Heart right ventricle (tissue), 16 donors: Measurements from ENCODE around the gene ADAMTS3. TPM values are rescaled to one million over a fixed set of nuclear protein-coding genes. Genes with fewer than 3 reads are reported as not detected.

ENCODE experiments used
- ATAC-seq, 8 donors: fragments of 200-7000 bp; cut with Tn5 transposase; one replicate each; pipeline ENCODE4 v1.9.1; 2020; ENCODE audit warnings: mild to moderate bottlenecking in 8 of 8, moderate library complexity in 8 of 8, moderate number of reproducible peaks in 1 of 8
- DNase-seq, 2 donors: peaks; one replicate each; pipeline ENCODE4 v3.0.0-alpha.2; 2020
- H3K27ac ChIP-seq, 10 donors: fragments of 200-600 bp; sonication (generic) in 2 of 10; one replicate each; pipeline versions ENCODE4 v1.5.0 to v1.8.0; 2020 to 2022; ENCODE audit warnings: mild to moderate bottlenecking in 3 of 10
- H3K27me3 ChIP-seq, 7 donors: fragments of 200-600 bp; one replicate each; pipeline ENCODE4 v1.8.0; 2021 to 2022; ENCODE audit warnings: mild to moderate bottlenecking in 2 of 7
- H3K36me3 ChIP-seq, 9 donors: fragments of 200-600 bp; sonication (generic) in 1 of 9; one replicate each; pipeline versions ENCODE4 v1.5.0 to v1.8.0; 2020 to 2022; ENCODE audit warnings: mild to moderate bottlenecking in 2 of 9
- H3K4me1 ChIP-seq, 9 donors: fragments of 200-600 bp; sonication (generic) in 1 of 9; one replicate each; pipeline versions ENCODE4 v1.5.0 to v1.8.0; 2020 to 2022; ENCODE audit warnings: mild to moderate bottlenecking in 4 of 9
- H3K4me3 ChIP-seq, 10 donors: fragments of 200-600 bp; sonication (generic) in 2 of 10; one replicate each; pipeline versions ENCODE4 v1.5.0 to v1.8.0; 2020 to 2022; ENCODE audit warnings: mild to moderate bottlenecking in 7 of 10, moderate library complexity in 2 of 10
- H3K9me3 ChIP-seq, 11 donors: fragments of 200-600 bp in 10 of 11; sonication (generic) in 2 of 11; one replicate each; pipeline versions ENCODE4 v1.5.0 to v1.8.0; 2013 to 2022; ENCODE audit warnings: mild to moderate bottlenecking in 2 of 11, control low read depth in 1 of 11, moderate library complexity in 1 of 11
- CTCF ChIP-seq, 9 donors: fragments of 200-600 bp; sonication (generic) in 2 of 9; IDR thresholded peaks; one replicate each; pipeline versions ENCODE4 v1.5.0 to v1.8.0; 2021 to 2022; ENCODE audit warnings: antibody characterized with exemption in 9 of 9, mild to moderate bottlenecking in 5 of 9, moderate library complexity in 1 of 9
- WGBS, 2 donors: extraction: QIAGEN DNeasy Blood & Tissue Kit; methylation state at CpG; one replicate each; pipeline ENCODE4 v1.1.7; 2013; ENCODE audit warnings: inconsistent platforms in 1 of 2; 5-methylcytosine and 5-hydroxymethylcytosine counted together
- intact Hi-C, 10 donors: fragments of 100-400 bp; cut with DNase I; formaldehyde crosslinking; loops; one replicate each; pipeline versions ENCODE4 v1.11.1 to v1.14.2; 2022
- polyA plus RNA-seq, 2 donors: library from polyadenylated mRNA; stranded (reverse); fragments of 200-250 nt; gene quantifications; one replicate each; pipeline ENCODE4 v1.2.3, GENCODE V29; 2013
- total RNA-seq, 10 donors: library from RNA; stranded (reverse); fragmentation: NEBNext Ultra II Directional in 3 of 10; extraction: Animal tissue kit (Norgen Biotek cat#: 25700) in 3 of 10; gene quantifications; one replicate each; pipeline versions ENCODE4 v1.2.1 to v1.2.4, GENCODE V29; 2021 to 2023
- donor health status: Arrhythmogenic right ventricular cardiomyopathy.
- donor health status: ischemic (EF 13 %, LVEDD 7.1; RV severe dilation, severe dysfunction).
- donor health status: healthy with polysubstance abuse.
- donor health status: DM: no; HTN: yes; CAD: no.
- donor health status: DM: no; HTN: no; CAD: no.
- donor health status: ischemic (EF 25% LVEDD 6.9; RV normal size, moderate dysfunction).
- donor health status: ischemic (EF 25% LVEDD 5.7; RV mildly dilated, moderate dysfunction).
- donor health status: healthy.
- donor health status: DM: yes; HTN: yes; CAD: no.
- donor health status: Ischemic cardiomyopathy.
- donor health status: ischemic (EF 35%, LVEDD 5.7; RV mildly dilated, moderate dysfunction).
- donor health status: nonischemic (EF 11% LVEDD 7.7; RV severe dilation, severe dysfunction).
- donor health status: DM: yes; HTN: yes; CAD: no.
- donor health status: PGD.
- donor health status: ischemic (EF 29% LVEDD 5.4; RV normal size, mild dysfunction).
- donor health status: nonischemic (EF 23%, LVEDD 6.1; RV moderate dilation, normal function).

The ADAMTS3 gene
- total and polyA plus RNA-seq, 12 donors, result 0.23 to 1.1 (median 0.54) TPM

GRCh38 chr4:72388521-72388920, 180.5 kb downstream of the ADAMTS3 start:
- ATAC-seq, result no peak
- 81 to 86% methylated on average over 1 of the region's 1 CpG for WGBS, 2 donors
- Histone ChIP-seq H3K27ac (no peak overlapping the region), H3K4me1 (peaks cover 0 to 29% (median 6%) of the 10 kb centered on the region in 9 donors), H3K4me3 (no peak overlapping the region), H3K36me3 (no peaks in the 10 kb centered on the region), H3K27me3 (no peaks in the 10 kb centered on the region), H3K9me3 (no peaks in the 10 kb centered on the region)
- no peak for DNase-seq
- intact Hi-C loops, result no loop called here
- no peak for TF ChIP-seq CTCF (IDR thresholded peaks at IDR 0.05)

- intact Hi-C loops, result no loop called here
- WGBS, 2 donors, result 38 to 55% methylated on average over 1 of the region's 1 CpG
- TF ChIP-seq CTCF (IDR thresholded peaks at IDR 0.05), result no peak
- Histone ChIP-seq H3K36me3 (no peaks in the 10 kb centered on the region), H3K9me3 (no peaks in the 10 kb centered on the region), H3K4me1 (peaks cover 0 to 29% (median 6%) of the 10 kb centered on the region in 9 donors), H3K27me3 (no peaks in the 10 kb centered on the region), H3K27ac (no peak overlapping the region), H3K4me3 (no peak overlapping the region)
- ATAC-seq (no peak), DNase-seq (no peak)
Measured at GRCh38 chr4:72387959-72388358, 181.1 kb downstream of the ADAMTS3 start.

DNA sequence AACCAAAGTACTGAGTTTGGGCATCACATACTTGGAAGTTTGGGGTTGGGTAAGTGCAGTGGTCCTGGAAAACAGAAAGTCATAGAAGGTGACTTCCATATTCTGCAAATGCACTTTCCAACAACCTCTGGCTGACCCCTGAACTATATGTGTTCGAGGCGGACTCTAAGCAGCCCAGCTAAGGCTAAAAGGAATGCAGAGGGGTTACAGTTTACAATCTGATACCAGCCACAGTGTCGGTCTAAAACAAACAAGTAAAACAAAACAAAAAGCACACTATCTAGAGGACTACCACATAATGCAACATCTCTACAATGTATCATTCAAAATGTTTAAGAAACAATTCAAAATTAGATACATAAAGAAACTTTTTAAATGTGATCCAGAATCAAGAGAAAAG, 185.6 kb downstream of the ADAMTS3 start:
- H3K9me3 ChIP-seq, result no peaks in the 10 kb centered on the region
- DNase-seq (no peak), ATAC-seq (no peak)
- H3K4me1 ChIP-seq, result peaks cover 0 to 7% (median 0%) of the 10 kb centered on the region in 9 donors
- no peak overlapping the region for H3K27ac ChIP-seq
- no peak overlapping the region for H3K4me3 ChIP-seq
- TF ChIP-seq CTCF (IDR thresholded peaks at IDR 0.05), result no peak
- intact Hi-C loops, result no loop called here
- H3K27me3 ChIP-seq, result no peaks in the 10 kb centered on the region
- 52 to 53% methylated on average over 3 of the region's 3 CpGs for WGBS, 2 donors
- no peaks in the 10 kb centered on the region for H3K36me3 ChIP-seq

- 78 to 88% methylated on average over 2 of the region's 2 CpGs for WGBS, 2 donors
- intact Hi-C loops, result no loop called here
Measured at GRCh38 chr4:72378901-72379300, 190.1 kb downstream of the ADAMTS3 start.

More at GRCh38 chr4:72378901-72379300, 190.1 kb downstream of the ADAMTS3 start:
- Histone ChIP-seq H3K27me3 (no peaks in the 10 kb centered on the region), H3K36me3 (no peaks in the 10 kb centered on the region), H3K9me3 (no peaks in the 10 kb centered on the region), H3K27ac (no peak overlapping the region), H3K4me1 (peaks cover 0 to 17% (median 0%) of the 10 kb centered on the region in 9 donors), H3K4me3 (no peak overlapping the region)
- ATAC-seq (no peak), DNase-seq (no peak)
- no peak for TF ChIP-seq CTCF (IDR thresholded peaks at IDR 0.05)
